Lung (tissue), 12 donors: ENCODE data around the gene CAMK1D. TPM values are rescaled to one million over a fixed set of nuclear protein-coding genes. Genes with fewer than 3 reads are reported as not detected.

ENCODE experiments used
- ATAC-seq: fragments of 200-7000 bp; cut with Tn5 transposase; one replicate; pipeline ENCODE4 v1.9.1; 2020; ENCODE audit warnings: moderate number of reproducible peaks; ENCODE audit not compliant: insufficient read depth, low FRiP score
- DNase-seq, 3 donors: peaks; one replicate each; pipeline ENCODE4 v3.0.0-alpha.2; 2013 to 2017
- H3K27ac ChIP-seq, 2 donors: one replicate each; pipeline ENCODE4 v1.5.1; 2013; ENCODE audit warnings: mild to moderate bottlenecking in 2 of 2, moderate library complexity in 2 of 2, control low read depth in 1 of 2, inconsistent platforms in 1 of 2, low read depth in 1 of 2, low read length in 1 of 2
- H3K27me3 ChIP-seq, 3 donors: one replicate each; pipeline ENCODE4 v1.5.1; 2013; ENCODE audit warnings: low read length in 2 of 3; ENCODE audit not compliant: control insufficient read depth in 3 of 3, insufficient read depth in 3 of 3
- H3K36me3 ChIP-seq, 4 donors: one replicate each; pipeline ENCODE4 v1.5.1; 2013; ENCODE audit warnings: low read length in 4 of 4, mild to moderate bottlenecking in 1 of 4, moderate library complexity in 1 of 4; ENCODE audit not compliant: control insufficient read depth in 4 of 4, insufficient read depth in 4 of 4
- H3K4me1 ChIP-seq, 5 donors: one replicate each; pipeline ENCODE4 v1.5.1; 2013; ENCODE audit warnings: low read length in 5 of 5, mild to moderate bottlenecking in 2 of 5, moderate library complexity in 1 of 5; ENCODE audit not compliant: control insufficient read depth in 5 of 5, insufficient read depth in 5 of 5
- H3K4me3 ChIP-seq: one replicate; pipeline ENCODE4 v1.5.1; 2013; ENCODE audit warnings: mild to moderate bottlenecking, control low read depth, moderate library complexity
- H3K9ac ChIP-seq, 2 donors: one replicate each; pipeline ENCODE4 v1.5.1; 2013; ENCODE audit warnings: low read length in 2 of 2, control low read depth in 1 of 2; ENCODE audit not compliant: insufficient read depth in 1 of 2
- H3K9me3 ChIP-seq, 4 donors: one replicate each; pipeline ENCODE4 v1.5.1; 2013; ENCODE audit warnings: low read length in 3 of 4, mild to moderate bottlenecking in 1 of 4, moderate library complexity in 1 of 4; ENCODE audit not compliant: control insufficient read depth in 4 of 4, insufficient read depth in 3 of 4
- CTCF ChIP-seq: IDR thresholded peaks from 2 replicates; pipeline ENCODE4 v1.5.1; 2012; ENCODE audit warnings: mild to moderate bottlenecking; ENCODE audit errors: control extremely low read depth, extremely low read depth
- WGBS, 2 donors: extraction: QIAGEN DNeasy Blood & Tissue Kit; methylation state at CpG; one replicate each; pipeline ENCODE4 v1.1.7; 2013; 5-methylcytosine and 5-hydroxymethylcytosine counted together
- polyA plus RNA-seq, 2 donors: library from polyadenylated mRNA; stranded (reverse); fragments of 200-250 nt; gene quantifications; one replicate each; pipeline ENCODE4 v1.2.1, GENCODE V29; 2013
- total RNA-seq, 2 donors: library from RNA; depleted of rRNA in 1 of 2; stranded (reverse); fragments of >200 nt in 1 of 2; gene quantifications; one replicate each; pipeline ENCODE4 v1.2.1, GENCODE V29; 2014 to 2021
- donor health status: control.
- donor health status: control.
- donor health status: Bipolar disorder and iron deficiency.
- donor health status: healthy.
- donor health status: DM: yes; HTN: yes; CAD: no.

Gene CAMK1D
- total and polyA plus RNA-seq, 4 donors = 3.2 to 37.4 (median 7.0) TPM

- no peak overlapping the region for H3K27ac ChIP-seq
- no peak for ATAC-seq
- no peak overlapping the region for H3K4me3 ChIP-seq
- no peak overlapping the region for H3K9ac ChIP-seq
- H3K36me3 ChIP-seq = no peaks in the 10 kb centered on the region
- H3K9me3 ChIP-seq = peaks cover 0 to 4% (median 0%) of the 10 kb centered on the region in 4 donors
- no peak for TF ChIP-seq CTCF
- H3K27me3 ChIP-seq = peaks cover 0 to 30% (median 0%) of the 10 kb centered on the region in 3 donors
- WGBS, 2 donors = 96 to 97% methylated on average over 17 of the region's 17 CpGs
- no peaks in the 10 kb centered on the region for H3K4me1 ChIP-seq
- DNase-seq = no peak
Measured at GRCh38 chr10:12615296-12616220, 266.2 kb downstream of the CAMK1D start.

DNA sequence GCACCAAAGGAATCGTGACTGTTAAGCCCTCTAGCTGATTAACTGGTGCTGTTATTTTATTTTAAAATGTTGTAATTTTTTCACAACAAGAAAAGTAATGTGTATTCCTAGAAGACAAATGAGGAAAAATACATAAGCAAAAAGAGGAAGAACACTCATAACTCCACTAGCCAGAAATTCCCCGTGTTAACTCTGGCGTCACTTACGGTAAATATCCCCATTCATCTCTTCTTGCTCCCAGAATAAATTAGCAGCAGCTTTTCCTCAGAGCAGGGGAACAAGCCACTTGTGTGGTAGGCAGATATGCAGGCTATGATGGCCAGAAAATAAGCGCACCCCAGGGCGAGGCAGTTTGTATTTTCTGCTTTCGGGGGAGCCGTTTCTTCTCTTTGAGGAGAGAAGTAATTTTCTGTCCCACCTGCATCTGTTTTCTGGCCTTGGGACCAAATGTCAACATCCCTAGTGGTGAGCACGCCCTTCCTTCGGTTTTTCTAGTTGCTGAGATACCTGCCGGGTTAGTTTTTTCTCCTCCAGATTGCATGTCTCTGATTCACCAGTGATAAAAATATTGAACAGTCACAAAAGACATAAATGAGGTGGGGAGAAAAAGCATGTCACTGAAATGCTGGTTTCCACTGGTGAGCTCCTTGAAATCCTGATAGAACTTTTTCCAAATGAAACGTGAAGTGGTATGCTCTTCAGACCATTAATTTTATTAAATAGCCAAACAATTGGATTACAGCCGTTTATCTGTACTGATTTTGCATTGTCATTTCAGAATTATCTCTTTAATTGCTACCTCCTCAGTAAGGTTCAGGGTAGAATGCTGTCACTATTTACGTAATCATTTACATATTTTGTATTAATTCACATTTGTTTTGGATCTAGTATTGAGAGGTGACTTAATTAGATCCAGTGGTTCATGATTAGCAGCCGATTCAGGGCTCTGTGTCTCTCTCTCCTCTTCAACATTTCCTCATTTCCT is 268.1 kb downstream of the CAMK1D start:
- Histone ChIP-seq H3K36me3 (no peaks in the 10 kb centered on the region), H3K4me3 (no peak overlapping the region), H3K9ac (no peak overlapping the region), H3K27me3 (peaks cover 0 to 34% (median 0%) of the 10 kb centered on the region in 3 donors), H3K4me1 (no peaks in the 10 kb centered on the region), H3K27ac (no peak overlapping the region), H3K9me3 (peaks cover 0 to 4% (median 0%) of the 10 kb centered on the region in 4 donors)
- 56 to 64% methylated on average over 15 of the region's 15 CpGs for WGBS, 2 donors
- no peak for ATAC-seq
- TF ChIP-seq CTCF = no peak
- DNase-seq = no peak

GRCh38 chr10:12622016-12622415 is 272.7 kb downstream of the CAMK1D start:
- no peaks in the 10 kb centered on the region for H3K4me1 ChIP-seq
- no peak overlapping the region for H3K9ac ChIP-seq
- no peaks in the 10 kb centered on the region for H3K9me3 ChIP-seq
- no peak overlapping the region for H3K27ac ChIP-seq
- DNase-seq = no peak
- H3K36me3 ChIP-seq = no peaks in the 10 kb centered on the region
- WGBS, 2 donors = 92 to 96% methylated on average over 5 of the region's 5 CpGs
- TF ChIP-seq CTCF = no peak
- H3K27me3 ChIP-seq = peaks cover 0 to 15% (median 0%) of the 10 kb centered on the region in 3 donors
- H3K4me3 ChIP-seq = no peak overlapping the region
- no peak for ATAC-seq
